Transverse colon (tissue), 4 donors: Measurements from ENCODE around the gene MXD4. TPM values are rescaled to one million over a fixed set of nuclear protein-coding genes. Genes with fewer than 3 reads are reported as not detected.
A peak's percentile ranks its signal among the peaks of the same experiment; 100 is the strongest.

ENCODE experiments used
- DNase-seq: peaks from one replicate; pipeline ENCODE4 v3.0.0-alpha.2; 2019
- H3K27ac ChIP-seq, 4 donors: fragments of 200-600 bp; sonication (generic); 2 replicates each; pipeline ENCODE4 v1.5.1; 2016 to 2018; ENCODE audit warnings: inconsistent platforms in 4 of 4
- H3K27me3 ChIP-seq: fragments of 200-600 bp; sonication (generic); 2 replicates; pipeline ENCODE4 v1.5.1; 2017; ENCODE audit warnings: inconsistent platforms
- H3K36me3 ChIP-seq, 4 donors: fragments of 200-600 bp; sonication (generic); 2 replicates each; pipeline ENCODE4 v1.5.1; 2017 to 2019; ENCODE audit warnings: inconsistent platforms in 4 of 4
- H3K4me1 ChIP-seq, 4 donors: fragments of 200-600 bp; sonication (generic); 2 replicates each; pipeline ENCODE4 v1.5.1; 2017 to 2020; ENCODE audit warnings: inconsistent platforms in 4 of 4
- H3K4me3 ChIP-seq, 4 donors: fragments of 200-600 bp; sonication (generic); 1 replicate in 1 of 4; 2 replicates in 3 of 4; pipeline versions ENCODE4 v1.5.1 to v1.6.1; 2017 to 2019; ENCODE audit warnings: inconsistent platforms in 4 of 4
- H3K9me3 ChIP-seq, 2 donors: fragments of 200-600 bp; sonication (generic); 2 replicates each; pipeline ENCODE4 v1.5.1; 2017 to 2019; ENCODE audit warnings: inconsistent platforms in 2 of 2
- CTCF ChIP-seq, 5 experiments: fragments of 200-600 bp in 3 of 5; fragments of 450-650 bp in 2 of 5; sonication (generic) in 3 of 5; IDR thresholded peaks; 1 replicate in 2 of 5; 2 replicates in 3 of 5; pipeline ENCODE4 v1.5.1; 2016 to 2017; ENCODE audit warnings: antibody characterized with exemption in 5 of 5, inconsistent platforms in 3 of 5, mild to moderate bottlenecking in 2 of 5, moderate library complexity in 1 of 5
- EP300 ChIP-seq: sonication (generic); formaldehyde crosslinking; IDR thresholded peaks from one replicate; pipeline ENCODE4 v1.6.1; 2017; ENCODE audit warnings: antibody characterized with exemption, low read depth
- POLR2A ChIP-seq: fragments of 450-650 bp; IDR thresholded peaks from one replicate; pipeline ENCODE4 v1.6.1; 2016; ENCODE audit warnings: antibody characterized with exemption, mild to moderate bottlenecking, moderate library complexity
- POLR2AphosphoS5 ChIP-seq, 3 donors: sonication (generic); formaldehyde crosslinking; IDR thresholded peaks; one replicate each; pipeline ENCODE4 v1.6.1; 2016; ENCODE audit warnings: antibody characterized with exemption in 3 of 3
- WGBS, 2 donors: methylation state at CpG; one replicate each; pipeline ENCODE4 v1.1.5; 2018; ENCODE audit warnings: low coverage in 1 of 2; 5-methylcytosine and 5-hydroxymethylcytosine counted together
- in situ Hi-C, 4 donors: fragments of 200-750 bp; cut with MboI; loops; one replicate each; pipeline versions ENCODE4 v1.15.0 to v1.15.1; 2017; ENCODE audit warnings: low sequenced_read_pairs in 3 of 4, low pct_ligation_motif_present in 1 of 4, low pct_unique_long_range_greater_than_20kb in 1 of 4
- intact Hi-C: fragments of 100-400 bp; cut with DNase I; formaldehyde crosslinking; loops from one replicate; pipeline ENCODE4 v1.15.1; 2023; ENCODE audit warnings: low total_unique reads
- total RNA-seq, 4 donors: library from RNA; depleted of rRNA; stranded (reverse); fragments of >200 nt; gene quantifications; one replicate each; pipeline ENCODE4 v1.1.0, GENCODE V29; 2016

MXD4 gene
- total RNA-seq, 4 donors from 2014 or later, result 48.1 to 101 (median 57.7) TPM

- Histone ChIP-seq H3K9me3 (no peaks in the 10 kb centered on the region), H3K4me3 (peak overlapping the region; percentile 53 to 100 (median 81)), H3K4me1 (peaks cover 26 to 68% (median 51%) of the 10 kb centered on the region in 4 donors), H3K27me3 (no peaks in the 10 kb centered on the region), H3K36me3 (no peaks in the 10 kb centered on the region), H3K27ac (peak overlapping the region; percentile 91 to 99 (median 98))
- WGBS, 2 donors, result 1% methylated on average over 60 of the region's 98 CpGs; no CpG with 5 or more reads in 1 of the 2 donors
- in situ Hi-C loops (no loop called here), intact Hi-C loops (no loop called here)
- DNase-seq, result peak; percentile 99
- TF ChIP-seq POLR2AphosphoS5 (IDR thresholded peaks at IDR 0.05) (peak; percentile 92 to 94 (median 92)), EP300 (no peak), POLR2A (peak; percentile 82), CTCF (IDR thresholded peaks at IDR 0.05) (no peak)
Observed at GRCh38 chr4:2262145-2262943, 435 bp upstream of the MXD4 start.

- peak overlapping the region; percentile 96 to 100 (median 98) for H3K4me3 ChIP-seq
- intact Hi-C loops, result no loop called here
- TF ChIP-seq POLR2AphosphoS5 (IDR thresholded peaks at IDR 0.05), result no peak
- TF ChIP-seq EP300, result no peak
- no peak for TF ChIP-seq POLR2A
- no peak for TF ChIP-seq CTCF (IDR thresholded peaks at IDR 0.05)
- H3K36me3 ChIP-seq, result no peaks in the 10 kb centered on the region
- 1% methylated on average over 58 of the region's 91 CpGs; no CpG with 5 or more reads in 1 of the 2 donors for WGBS, 2 donors
- in situ Hi-C loops, result no loop called here
- peaks cover 35 to 72% (median 60%) of the 10 kb centered on the region in 4 donors for H3K4me1 ChIP-seq
- H3K27me3 ChIP-seq, result no peaks in the 10 kb centered on the region
- H3K9me3 ChIP-seq, result no peaks in the 10 kb centered on the region
- DNase-seq, result peak; percentile 66
- peak overlapping the region; percentile 95 to 97 (median 97) for H3K27ac ChIP-seq
Observed at GRCh38 chr4:2261110-2261852, 628 bp downstream of the MXD4 start.

GRCh38 chr4:2260344-2261109 is 1.4 kb downstream of the MXD4 start:
- peak overlapping the region; percentile 95 to 97 (median 97) for H3K27ac ChIP-seq
- no peaks in the 10 kb centered on the region for H3K27me3 ChIP-seq
- TF ChIP-seq CTCF (IDR thresholded peaks at IDR 0.05) (no peak), POLR2AphosphoS5 (IDR thresholded peaks at IDR 0.05) (no peak), POLR2A (no peak), EP300 (no peak)
- peaks cover 34 to 72% (median 60%) of the 10 kb centered on the region in 4 donors for H3K4me1 ChIP-seq
- no peaks in the 10 kb centered on the region for H3K9me3 ChIP-seq
- peak; percentile 15 for DNase-seq
- in situ Hi-C loops (no loop called here), intact Hi-C loops (no loop called here)
- WGBS, 2 donors, result 47% methylated on average over 22 of the region's 23 CpGs; no CpG with 5 or more reads in 1 of the 2 donors
- H3K36me3 ChIP-seq, result no peaks in the 10 kb centered on the region
- peak overlapping the region; percentile 96 to 100 (median 98) for H3K4me3 ChIP-seq
